HL-60 (cell line): ENCODE results near the gene TRUB1.

ENCODE experiments used
- POLR2AphosphoS5 ChIP-seq: IDR thresholded peaks from 2 replicates; pipeline ENCODE4 v1.6.1; 2012; ENCODE audit warnings: low read depth
- SPI1 ChIP-seq: IDR thresholded peaks from 2 replicates; pipeline ENCODE4 v1.6.1; 2012; ENCODE audit warnings: low read depth, mild to moderate bottlenecking, borderline replicate concordance
- TF ChIP-seq, protein P1 (sequence below): IDR thresholded peaks from one replicate; pipeline ENCODE4 v1.5.1; 2011; ENCODE audit warnings: low read length, control low read depth, inconsistent platforms; ENCODE audit not compliant: insufficient read depth

GRCh38 chr10:114973997-114974396 lies 36.0 kb downstream of the TRUB1 start:
- TF ChIP-seq POLR2AphosphoS5 (no peak), SPI1 (no peak)
- TF ChIP-seq, protein P1, sequence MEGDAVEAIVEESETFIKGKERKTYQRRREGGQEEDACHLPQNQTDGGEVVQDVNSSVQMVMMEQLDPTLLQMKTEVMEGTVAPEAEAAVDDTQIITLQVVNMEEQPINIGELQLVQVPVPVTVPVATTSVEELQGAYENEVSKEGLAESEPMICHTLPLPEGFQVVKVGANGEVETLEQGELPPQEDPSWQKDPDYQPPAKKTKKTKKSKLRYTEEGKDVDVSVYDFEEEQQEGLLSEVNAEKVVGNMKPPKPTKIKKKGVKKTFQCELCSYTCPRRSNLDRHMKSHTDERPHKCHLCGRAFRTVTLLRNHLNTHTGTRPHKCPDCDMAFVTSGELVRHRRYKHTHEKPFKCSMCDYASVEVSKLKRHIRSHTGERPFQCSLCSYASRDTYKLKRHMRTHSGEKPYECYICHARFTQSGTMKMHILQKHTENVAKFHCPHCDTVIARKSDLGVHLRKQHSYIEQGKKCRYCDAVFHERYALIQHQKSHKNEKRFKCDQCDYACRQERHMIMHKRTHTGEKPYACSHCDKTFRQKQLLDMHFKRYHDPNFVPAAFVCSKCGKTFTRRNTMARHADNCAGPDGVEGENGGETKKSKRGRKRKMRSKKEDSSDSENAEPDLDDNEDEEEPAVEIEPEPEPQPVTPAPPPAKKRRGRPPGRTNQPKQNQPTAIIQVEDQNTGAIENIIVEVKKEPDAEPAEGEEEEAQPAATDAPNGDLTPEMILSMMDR, result no peak
